Suprapubic skin (tissue), 4 donors: ENCODE data around the gene TAS2R46.

ENCODE experiments used
- CTCF ChIP-seq, 2 donors: fragments of 200-600 bp in 1 of 2; fragments of 450-650 bp in 1 of 2; sonication (generic) in 1 of 2; IDR thresholded peaks; one replicate each; pipeline ENCODE4 v1.5.1; 2016 to 2019; ENCODE audit warnings: antibody characterized with exemption in 2 of 2, mild to moderate bottlenecking in 1 of 2, moderate library complexity in 1 of 2
- EP300 ChIP-seq: sonication (generic); formaldehyde crosslinking; IDR thresholded peaks from one replicate; pipeline ENCODE4 v1.6.1; 2017; ENCODE audit warnings: antibody characterized with exemption
- POLR2A ChIP-seq, 2 donors: fragments of 450-650 bp; IDR thresholded peaks; one replicate each; pipeline ENCODE4 v1.6.1; 2017; ENCODE audit warnings: antibody characterized with exemption in 2 of 2, mild to moderate bottlenecking in 2 of 2, moderate library complexity in 2 of 2
- POLR2AphosphoS5 ChIP-seq, 3 donors: sonication (generic); formaldehyde crosslinking; IDR thresholded peaks; one replicate each; pipeline ENCODE4 v1.6.1; 2017; ENCODE audit warnings: antibody characterized with exemption in 3 of 3

GRCh38 chr12:11014234-11014633 is 47.9 kb downstream of the TAS2R46 start:
- TF ChIP-seq CTCF (IDR thresholded peaks at IDR 0.05) (no peak), POLR2AphosphoS5 (IDR thresholded peaks at IDR 0.05) (no peak), POLR2A (IDR thresholded peaks at IDR 0.05) (no peak), EP300 (no peak)
